A673 (cell line): Measurements from ENCODE around the gene DGKD. TPM values are rescaled to one million over a fixed set of nuclear protein-coding genes. Genes with fewer than 3 reads are reported as not detected.

Experiments
- BruUV-seq: library from RNA; stranded (reverse); fragments of 400-500 nt; replicated peaks from 2 replicates; lab custom pipeline; 2021; lab: Mats Ljungman, UMichigan
- CTCF ChIA-PET: fragments of 300-600 bp; sonication (Branson Sonifier 250); formaldehyde crosslinking; loops from one replicate; lab custom pipeline; 2022; ENCODE audit warnings: antibody characterized with exemption; lab: Charles Lee
- POLR2A ChIA-PET: fragments of 300-600 bp; sonication (Branson Sonifier 250); formaldehyde crosslinking; loops from one replicate; lab custom pipeline; 2022; ENCODE audit warnings: antibody characterized with exemption; ENCODE audit not compliant: low non-redundant PET; lab: Charles Lee
- DNase-seq: peaks from one replicate; pipeline ENCODE4 v3.0.0-alpha.2; 2015; ENCODE audit warnings: low spot score
- H3K27ac ChIP-seq: fragments of 200-600 bp; sonication (generic); 2 replicates; pipeline ENCODE4 v1.5.1; 2016; ENCODE audit warnings: mixed run types, low read depth, mild to moderate bottlenecking, mixed read lengths, antibody characterized with exemption, low read length; ENCODE audit not compliant: poor library complexity, severe bottlenecking
- H3K27me3 ChIP-seq: fragments of 200-600 bp; sonication (generic); replicated peaks from 2 replicates; pipeline ENCODE4 v1.6.1; 2017; ENCODE audit warnings: mixed run types, low read depth, mild to moderate bottlenecking, mixed read lengths, antibody characterized with exemption, low read length; ENCODE audit not compliant: insufficient read depth, poor library complexity
- H3K36me3 ChIP-seq: fragments of 200-600 bp; sonication (generic); 2 replicates; pipeline ENCODE4 v1.6.1; 2016; ENCODE audit warnings: mixed run types, mild to moderate bottlenecking, mixed read lengths, antibody characterized with exemption, low read length; ENCODE audit not compliant: insufficient read depth, poor library complexity, severe bottlenecking
- H3K4me1 ChIP-seq: fragments of 200-600 bp; sonication (generic); 2 replicates; pipeline ENCODE4 v1.6.1; 2017; ENCODE audit warnings: mixed run types, mild to moderate bottlenecking, mixed read lengths, antibody characterized with exemption, low read length; ENCODE audit not compliant: insufficient read depth, poor library complexity, severe bottlenecking
- H3K4me3 ChIP-seq: fragments of 200-600 bp; sonication (generic); 2 replicates; pipeline ENCODE4 v1.5.1; 2016; ENCODE audit warnings: low read depth, mixed run types, mild to moderate bottlenecking, mixed read lengths, low read length; ENCODE audit not compliant: poor library complexity, severe bottlenecking
- H3K9me3 ChIP-seq: fragments of 200-600 bp; sonication (generic); 2 replicates; pipeline ENCODE4 v1.6.1; 2016; ENCODE audit warnings: mixed run types, low read depth, mild to moderate bottlenecking, mixed read lengths, antibody characterized with exemption, low read length; ENCODE audit not compliant: poor library complexity, severe bottlenecking
- EZH2 ChIP-seq: fragments of 200-600 bp; sonication (generic); IDR thresholded peaks from 2 replicates; pipeline ENCODE4 v1.6.1; 2017; ENCODE audit warnings: borderline replicate concordance, low read depth, mild to moderate bottlenecking, mixed read lengths, antibody characterized with exemption, low read length; ENCODE audit not compliant: poor library complexity, severe bottlenecking
- intact Hi-C: fragments of 100-400 bp; cut with micrococcal nuclease; formaldehyde crosslinking; loops from one replicate; pipeline ENCODE4 v1.10.0; 2022; ENCODE audit not compliant: unreplicated experiment
- total RNA-seq: library from RNA; stranded (reverse); gene quantifications from 2 replicates; pipeline ENCODE4 v1.2.3, GENCODE V29; 2021
- TF ChIP-seq, protein P1 (sequence below): fragments of 300-800, 200-600 bp; sonication (generic); conservative IDR thresholded peaks from 2 replicates; pipeline ENCODE4 v1.5.1; 2017; ENCODE audit warnings: low read depth, mild to moderate bottlenecking, antibody characterized with exemption, low read length, moderate library complexity, mixed read lengths

Gene DGKD
- total RNA-seq, 1 experiment from 2014 or later = 128 TPM

DNA sequence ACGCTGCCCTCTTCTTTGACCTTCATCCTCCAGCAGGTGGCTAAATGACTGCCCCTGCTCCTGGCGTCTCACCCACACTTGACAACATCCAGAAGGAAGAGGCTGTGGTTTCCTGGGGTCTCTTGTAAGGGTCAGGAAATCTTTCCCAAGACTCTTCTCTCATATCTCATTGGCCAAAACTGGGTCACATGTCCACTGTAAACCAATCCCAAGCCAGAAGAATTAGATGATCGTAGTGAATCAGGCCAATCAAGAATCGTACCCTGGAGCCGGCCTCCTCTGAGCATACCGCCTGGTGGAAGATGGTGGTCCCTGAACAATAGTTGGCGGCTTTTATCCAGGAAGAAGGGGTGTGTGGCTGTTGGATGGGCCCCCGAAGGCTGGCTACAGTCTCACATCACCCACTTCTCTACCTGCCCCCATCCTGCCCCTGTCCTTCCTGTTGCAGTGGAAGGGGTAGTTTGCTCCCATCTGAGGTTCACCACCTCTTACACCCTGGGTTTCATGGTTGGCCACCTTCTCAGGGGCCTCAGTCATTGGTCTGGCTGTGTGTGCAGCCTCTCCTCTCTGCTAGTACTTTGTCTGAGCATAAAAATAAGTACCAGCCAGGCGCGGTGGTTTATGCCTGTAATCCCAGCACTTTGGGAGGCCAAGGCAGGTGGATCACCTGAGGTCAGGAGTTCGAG, 42.9 kb upstream of the DGKD start:
- POLR2A ChIA-PET = no interaction called here
- H3K4me3 ChIP-seq = no peak overlapping the region
- H3K27me3 ChIP-seq = no peaks in the 10 kb centered on the region
- BruUV-seq = no TSS peak
- no peaks in the 10 kb centered on the region for H3K36me3 ChIP-seq
- no peak for DNase-seq
- no peaks in the 10 kb centered on the region for H3K4me1 ChIP-seq
- intact Hi-C loops = no loop called here
- no peak for TF ChIP-seq EZH2
- TF ChIP-seq, protein P1, sequence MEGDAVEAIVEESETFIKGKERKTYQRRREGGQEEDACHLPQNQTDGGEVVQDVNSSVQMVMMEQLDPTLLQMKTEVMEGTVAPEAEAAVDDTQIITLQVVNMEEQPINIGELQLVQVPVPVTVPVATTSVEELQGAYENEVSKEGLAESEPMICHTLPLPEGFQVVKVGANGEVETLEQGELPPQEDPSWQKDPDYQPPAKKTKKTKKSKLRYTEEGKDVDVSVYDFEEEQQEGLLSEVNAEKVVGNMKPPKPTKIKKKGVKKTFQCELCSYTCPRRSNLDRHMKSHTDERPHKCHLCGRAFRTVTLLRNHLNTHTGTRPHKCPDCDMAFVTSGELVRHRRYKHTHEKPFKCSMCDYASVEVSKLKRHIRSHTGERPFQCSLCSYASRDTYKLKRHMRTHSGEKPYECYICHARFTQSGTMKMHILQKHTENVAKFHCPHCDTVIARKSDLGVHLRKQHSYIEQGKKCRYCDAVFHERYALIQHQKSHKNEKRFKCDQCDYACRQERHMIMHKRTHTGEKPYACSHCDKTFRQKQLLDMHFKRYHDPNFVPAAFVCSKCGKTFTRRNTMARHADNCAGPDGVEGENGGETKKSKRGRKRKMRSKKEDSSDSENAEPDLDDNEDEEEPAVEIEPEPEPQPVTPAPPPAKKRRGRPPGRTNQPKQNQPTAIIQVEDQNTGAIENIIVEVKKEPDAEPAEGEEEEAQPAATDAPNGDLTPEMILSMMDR = no peak
- no peak overlapping the region for H3K27ac ChIP-seq
- no peaks in the 10 kb centered on the region for H3K9me3 ChIP-seq
- CTCF ChIA-PET = no interaction called here

DNA sequence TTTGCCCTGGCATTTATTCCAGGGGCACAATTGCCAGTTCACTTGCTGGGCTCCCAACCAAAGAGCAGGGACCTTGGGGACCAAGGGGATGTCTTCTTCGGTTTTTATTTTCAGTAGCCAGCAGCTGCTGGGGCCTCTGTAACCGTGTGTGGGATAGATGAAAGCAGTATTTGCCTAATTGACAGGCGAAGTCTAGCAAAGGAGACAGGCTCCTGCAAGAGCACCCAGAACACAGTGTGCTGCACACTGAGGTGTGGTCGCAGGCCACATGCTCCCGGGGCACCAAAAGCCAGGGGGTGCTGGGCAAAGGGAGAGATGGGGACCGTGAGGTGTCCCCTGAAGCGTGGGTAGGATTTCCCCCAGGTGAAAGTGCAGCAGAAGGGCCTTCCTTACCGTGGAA, 41.4 kb upstream of the DGKD start:
- ChIA-PET CTCF (no interaction called here), POLR2A (no interaction called here)
- H3K4me1 ChIP-seq = no peaks in the 10 kb centered on the region
- no peaks in the 10 kb centered on the region for H3K27me3 ChIP-seq
- intact Hi-C loops = no loop called here
- H3K4me3 ChIP-seq = no peak overlapping the region
- H3K27ac ChIP-seq = no peak overlapping the region
- TF ChIP-seq EZH2 = no peak
- no peaks in the 10 kb centered on the region for H3K9me3 ChIP-seq
- H3K36me3 ChIP-seq = no peaks in the 10 kb centered on the region
- BruUV-seq = no TSS peak
- DNase-seq = no peak

DNA sequence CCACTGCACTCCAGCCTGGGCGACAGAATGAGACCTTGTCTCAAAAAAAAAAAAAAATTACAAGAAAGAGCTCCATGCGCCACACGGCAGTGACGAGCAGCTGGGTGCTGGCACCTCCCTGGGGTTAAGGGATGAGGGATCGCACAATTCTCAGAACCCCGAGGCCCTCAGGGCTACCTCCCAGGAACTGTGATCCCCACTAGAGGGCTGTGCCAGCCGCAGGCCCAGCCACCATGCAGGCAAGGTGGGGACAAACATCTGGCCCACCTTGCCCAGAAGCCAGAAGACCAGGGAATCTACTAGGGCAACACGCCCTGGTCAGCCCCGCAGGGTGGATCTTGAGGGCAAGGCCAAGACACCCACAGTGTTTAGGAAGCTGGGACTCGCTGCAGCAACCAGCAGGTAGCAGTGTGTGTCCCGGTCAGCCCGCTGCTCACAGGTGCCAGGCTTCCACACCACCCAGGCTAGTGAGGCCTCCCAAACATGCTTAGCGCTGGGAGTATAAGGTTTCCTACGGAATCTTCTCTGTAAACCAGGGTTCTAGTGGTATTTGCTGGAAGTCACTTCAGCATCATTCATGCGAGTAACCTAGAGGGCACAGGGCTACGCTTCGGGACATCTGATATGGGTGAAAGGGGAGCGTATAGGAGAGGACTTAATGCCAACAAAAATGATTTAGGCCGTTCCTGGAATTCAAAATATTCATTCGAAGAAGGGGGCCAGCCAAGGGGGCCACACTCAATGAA, 39.9 kb upstream of the DGKD start:
- no TSS peak for BruUV-seq
- Histone ChIP-seq H3K4me3 (no peak overlapping the region), H3K36me3 (no peaks in the 10 kb centered on the region), H3K27me3 (no peaks in the 10 kb centered on the region), H3K27ac (no peak overlapping the region), H3K4me1 (no peaks in the 10 kb centered on the region), H3K9me3 (no peaks in the 10 kb centered on the region)
- DNase-seq = no peak
- intact Hi-C loops = no loop called here
- POLR2A ChIA-PET = no interaction called here
- TF ChIP-seq, protein P1 = no peak
- TF ChIP-seq EZH2 = no peak
- CTCF ChIA-PET = interaction anchor here (0.6 kb wide), 1 partner anchor 29 kb away, joined by 9 read pairs; no protein-coding TSS in a partner anchor
